Thoracic aorta (tissue), 2 donors: Measurements from ENCODE around the gene ZMYND11. TPM values are rescaled to one million over a fixed set of nuclear protein-coding genes. Genes with fewer than 3 reads are reported as not detected.

Experiments
- ATAC-seq: fragments of 150-250 bp; one replicate; pipeline ENCODE4 v1.8.0; 2017; ENCODE audit warnings: low read depth; ENCODE audit not compliant: insufficient number of reproducible peaks, low FRiP score
- DNase-seq: peaks from one replicate; pipeline ENCODE4 v3.0.0-alpha.2; 2020; ENCODE audit warnings: low spot score
- H3K27ac ChIP-seq, 2 donors: fragments of 200-600 bp; sonication (generic); 1 replicate in 1 of 2; 2 replicates in 1 of 2; pipeline ENCODE4 v1.5.1; 2016; ENCODE audit warnings: mild to moderate bottlenecking in 2 of 2, moderate library complexity in 2 of 2
- H3K27me3 ChIP-seq: fragments of 200-600 bp; sonication (generic); replicated peaks from 2 replicates; pipeline ENCODE4 v1.6.0; 2016; ENCODE audit warnings: mild to moderate bottlenecking; ENCODE audit not compliant: insufficient read depth
- H3K36me3 ChIP-seq: fragments of 200-600 bp; sonication (generic); one replicate; pipeline ENCODE4 v1.5.1; 2016
- H3K4me1 ChIP-seq, 2 donors: fragments of 200-600 bp; sonication (generic); 1 replicate in 1 of 2; 2 replicates in 1 of 2; pipeline versions ENCODE4 v1.5.1 to v1.6.0; 2016; ENCODE audit warnings: low read depth in 2 of 2, mild to moderate bottlenecking in 1 of 2; ENCODE audit not compliant: control insufficient read depth in 1 of 2
- H3K4me3 ChIP-seq: fragments of 200-600 bp; sonication (generic); 2 replicates; pipeline ENCODE4 v1.5.1; 2016; ENCODE audit warnings: mild to moderate bottlenecking
- H3K9me3 ChIP-seq: fragments of 200-600 bp; sonication (generic); 2 replicates; pipeline ENCODE4 v1.5.1; 2016
- CTCF ChIP-seq: fragments of 200-600 bp; sonication (generic); IDR thresholded peaks from one replicate; pipeline ENCODE4 v1.5.1; 2019; ENCODE audit warnings: antibody characterized with exemption
- total RNA-seq, 2 donors: library from RNA; depleted of rRNA; stranded (reverse); fragments of >200 nt; gene quantifications; one replicate each; pipeline versions ENCODE4 v1.1.0 to v1.2.3, GENCODE V29; 2016

ZMYND11 gene
- total RNA-seq, 2 donors from 2014 or later, result 56.9 to 103 TPM

GRCh38 chr10:228366-228765 is 93.1 kb downstream of the ZMYND11 start:
- H3K4me1 ChIP-seq, result no peaks in the 10 kb centered on the region
- H3K4me3 ChIP-seq, result no peak overlapping the region
- ATAC-seq (no peak), DNase-seq (no peak)
- TF ChIP-seq CTCF, result no peak
- H3K27me3 ChIP-seq, result no peaks in the 10 kb centered on the region
- no peaks in the 10 kb centered on the region for H3K9me3 ChIP-seq
- no peak overlapping the region for H3K27ac ChIP-seq
- no peaks in the 10 kb centered on the region for H3K36me3 ChIP-seq

- Histone ChIP-seq H3K4me3 (no peak overlapping the region), H3K4me1 (peaks cover 0 to 9% of the 10 kb centered on the region in 2 donors), H3K27me3 (no peaks in the 10 kb centered on the region), H3K36me3 (no peaks in the 10 kb centered on the region), H3K9me3 (no peaks in the 10 kb centered on the region), H3K27ac (no peak overlapping the region)
- DNase-seq, result no peak
- TF ChIP-seq CTCF, result no peak
- ATAC-seq, result no peak
These were observed 95.5 kb downstream of the ZMYND11 start for GRCh38 chr10:230758-231157.

GRCh38 chr10:232061-232460 is 96.8 kb downstream of the ZMYND11 start:
- no peaks in the 10 kb centered on the region for H3K36me3 ChIP-seq
- no peak for DNase-seq
- H3K4me3 ChIP-seq, result no peak overlapping the region
- TF ChIP-seq CTCF, result no peak
- no peaks in the 10 kb centered on the region for H3K27me3 ChIP-seq
- H3K4me1 ChIP-seq, result peaks cover 0 to 9% of the 10 kb centered on the region in 2 donors
- no peak for ATAC-seq
- no peaks in the 10 kb centered on the region for H3K9me3 ChIP-seq
- no peak overlapping the region for H3K27ac ChIP-seq

GRCh38 chr10:232878-233277 is 97.6 kb downstream of the ZMYND11 start:
- no peak for TF ChIP-seq CTCF
- Histone ChIP-seq H3K4me1 (peaks cover 0 to 9% of the 10 kb centered on the region in 2 donors), H3K27ac (no peak overlapping the region), H3K36me3 (no peaks in the 10 kb centered on the region), H3K4me3 (no peak overlapping the region), H3K9me3 (no peaks in the 10 kb centered on the region), H3K27me3 (no peaks in the 10 kb centered on the region)
- DNase-seq, result no peak
- ATAC-seq, result no peak

- no peak overlapping the region for H3K4me3 ChIP-seq
- ATAC-seq, result no peak
These were observed 99.6 kb downstream of the ZMYND11 start for GRCh38 chr10:234708-235406.

More at GRCh38 chr10:234708-235406, 99.6 kb downstream of the ZMYND11 start:
- peaks cover 0 to 9% of the 10 kb centered on the region in 2 donors for H3K4me1 ChIP-seq
- H3K27ac ChIP-seq, result no peak overlapping the region
- DNase-seq, result no peak
- no peaks in the 10 kb centered on the region for H3K27me3 ChIP-seq
- no peak for TF ChIP-seq CTCF
- H3K9me3 ChIP-seq, result no peaks in the 10 kb centered on the region
- H3K36me3 ChIP-seq, result peaks cover under 1% of the 10 kb centered on the region
